NCI-H1436 treated with DMSO at 0.1 percent for 48 hours (cell line): ENCODE data around the gene ITGA7.

Experiments used
- DNase-seq: peaks from one replicate; lab custom pipeline; 2025; lab: John Stamatoyannopoulos, UW

Gene ITGA7, protein sequence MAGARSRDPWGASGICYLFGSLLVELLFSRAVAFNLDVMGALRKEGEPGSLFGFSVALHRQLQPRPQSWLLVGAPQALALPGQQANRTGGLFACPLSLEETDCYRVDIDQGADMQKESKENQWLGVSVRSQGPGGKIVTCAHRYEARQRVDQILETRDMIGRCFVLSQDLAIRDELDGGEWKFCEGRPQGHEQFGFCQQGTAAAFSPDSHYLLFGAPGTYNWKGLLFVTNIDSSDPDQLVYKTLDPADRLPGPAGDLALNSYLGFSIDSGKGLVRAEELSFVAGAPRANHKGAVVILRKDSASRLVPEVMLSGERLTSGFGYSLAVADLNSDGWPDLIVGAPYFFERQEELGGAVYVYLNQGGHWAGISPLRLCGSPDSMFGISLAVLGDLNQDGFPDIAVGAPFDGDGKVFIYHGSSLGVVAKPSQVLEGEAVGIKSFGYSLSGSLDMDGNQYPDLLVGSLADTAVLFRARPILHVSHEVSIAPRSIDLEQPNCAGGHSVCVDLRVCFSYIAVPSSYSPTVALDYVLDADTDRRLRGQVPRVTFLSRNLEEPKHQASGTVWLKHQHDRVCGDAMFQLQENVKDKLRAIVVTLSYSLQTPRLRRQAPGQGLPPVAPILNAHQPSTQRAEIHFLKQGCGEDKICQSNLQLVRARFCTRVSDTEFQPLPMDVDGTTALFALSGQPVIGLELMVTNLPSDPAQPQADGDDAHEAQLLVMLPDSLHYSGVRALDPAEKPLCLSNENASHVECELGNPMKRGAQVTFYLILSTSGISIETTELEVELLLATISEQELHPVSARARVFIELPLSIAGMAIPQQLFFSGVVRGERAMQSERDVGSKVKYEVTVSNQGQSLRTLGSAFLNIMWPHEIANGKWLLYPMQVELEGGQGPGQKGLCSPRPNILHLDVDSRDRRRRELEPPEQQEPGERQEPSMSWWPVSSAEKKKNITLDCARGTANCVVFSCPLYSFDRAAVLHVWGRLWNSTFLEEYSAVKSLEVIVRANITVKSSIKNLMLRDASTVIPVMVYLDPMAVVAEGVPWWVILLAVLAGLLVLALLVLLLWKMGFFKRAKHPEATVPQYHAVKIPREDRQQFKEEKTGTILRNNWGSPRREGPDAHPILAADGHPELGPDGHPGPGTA

DNA sequence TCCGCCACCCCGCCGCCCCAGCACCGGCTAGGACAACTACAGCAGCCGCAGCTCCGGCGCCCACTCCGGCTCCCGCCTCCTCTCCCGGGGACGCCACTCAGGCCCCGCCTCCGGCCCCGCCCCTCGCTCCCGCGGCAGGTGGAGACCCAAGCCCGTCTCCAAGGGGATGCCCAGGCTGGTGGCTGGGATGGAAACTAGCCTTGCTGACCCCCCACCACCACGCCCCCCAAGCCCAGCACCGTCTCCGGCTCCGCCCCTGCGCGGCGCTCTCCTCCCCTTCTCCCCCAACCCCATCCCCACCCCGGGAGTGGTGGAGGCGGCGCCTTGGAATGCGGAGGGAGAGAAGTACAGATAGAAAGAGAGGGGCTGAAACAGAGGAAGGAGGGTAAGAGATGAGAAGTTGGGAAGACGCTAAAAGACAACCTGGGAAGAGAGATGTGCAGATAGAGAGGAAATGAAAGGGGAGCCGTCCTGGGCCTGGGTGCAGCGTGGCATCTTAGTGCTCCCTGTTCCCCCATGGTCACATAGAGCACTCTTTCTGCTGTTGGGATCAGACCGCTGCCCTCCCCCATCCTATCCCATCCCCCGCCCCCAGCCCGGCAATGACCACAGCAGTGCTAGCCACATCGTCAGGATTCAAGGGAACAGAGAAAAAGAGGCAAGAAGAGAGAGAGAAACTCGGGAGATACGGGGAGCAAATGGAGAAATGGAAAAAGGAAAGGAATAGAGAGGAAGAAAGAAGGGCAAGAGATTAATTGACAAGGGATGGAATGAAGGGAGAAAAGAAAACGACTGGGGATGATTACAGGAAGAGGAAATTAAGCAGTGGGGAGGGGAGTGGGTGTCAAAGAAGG is at the start of gene ITGA7:
Gene ITGA7 (minus strand): TSS at position 64 of the 854 bp plus-strand sequence. CDS start 222 bp downstream, outside the sequence.
- DNase-seq = peak; percentile 26

DNA sequence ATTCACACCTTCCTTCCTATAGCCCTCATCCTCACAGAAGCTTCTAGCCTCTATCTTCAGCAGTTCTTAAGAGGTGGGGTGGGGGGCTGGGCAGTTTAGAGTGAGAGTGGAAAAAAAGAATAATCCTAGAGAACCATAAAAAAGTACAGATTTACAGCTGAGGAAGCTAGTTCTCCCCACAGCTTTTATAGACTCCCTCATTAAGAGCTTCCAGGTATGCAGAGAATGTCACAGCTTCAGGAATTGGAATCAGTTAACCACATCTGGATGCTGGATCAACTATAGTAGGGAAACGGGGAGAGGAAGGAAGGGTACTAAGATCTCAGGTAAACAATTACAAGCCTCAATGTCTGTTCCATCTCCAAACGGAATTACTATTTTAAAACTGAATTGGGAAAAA is 47.5 kb upstream of the ITGA7 start:
- no peak for DNase-seq

DNA sequence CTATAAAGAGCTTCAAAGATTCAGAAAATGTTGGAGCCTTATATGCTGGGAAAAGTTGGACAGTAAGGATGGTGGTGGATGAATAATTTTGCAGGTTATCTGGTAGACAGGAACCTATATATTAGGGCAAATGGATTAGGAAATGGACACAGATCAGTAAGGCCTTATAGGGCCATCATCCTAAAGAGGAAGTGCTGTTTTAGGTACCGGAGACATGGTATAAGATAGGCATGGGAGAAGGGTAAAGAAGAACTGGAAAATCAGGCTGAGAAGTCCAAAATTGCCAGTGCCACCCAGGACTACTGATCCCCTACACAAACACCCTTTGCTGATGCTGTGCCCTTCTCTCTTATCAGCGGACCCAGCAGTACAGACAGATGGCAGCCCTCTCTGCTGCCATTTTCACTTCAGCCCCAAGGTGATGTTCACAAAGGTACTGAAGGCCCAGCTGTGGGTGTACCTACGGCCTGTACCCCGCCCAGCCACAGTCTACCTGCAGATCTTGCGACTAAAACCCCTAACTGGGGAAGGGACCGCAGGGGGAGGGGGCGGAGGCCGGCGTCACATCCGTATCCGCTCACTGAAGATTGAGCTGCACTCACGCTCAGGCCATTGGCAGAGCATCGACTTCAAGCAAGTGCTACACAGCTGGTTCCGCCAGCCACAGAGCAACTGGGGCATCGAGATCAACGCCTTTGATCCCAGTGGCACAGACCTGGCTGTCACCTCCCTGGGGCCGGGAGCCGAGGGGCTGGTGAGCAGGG is 40.7 kb upstream of the ITGA7 start:
- DNase-seq = no peak

DNA sequence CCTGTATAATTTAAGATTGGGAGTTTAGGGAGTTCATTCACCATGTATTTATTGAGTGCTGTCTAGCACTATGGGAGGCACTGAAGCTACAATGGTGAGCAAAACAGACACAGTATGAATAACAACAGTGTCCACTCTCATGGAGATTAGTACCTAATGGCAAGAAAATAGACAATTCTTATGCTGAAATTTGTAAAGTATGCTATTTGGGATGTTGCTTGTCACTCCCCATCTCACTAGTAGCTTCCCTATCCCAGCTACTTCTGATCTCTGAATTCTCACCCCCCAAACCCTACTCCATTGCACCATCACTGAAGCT is 39.2 kb upstream of the ITGA7 start:
- DNase-seq = no peak

DNA sequence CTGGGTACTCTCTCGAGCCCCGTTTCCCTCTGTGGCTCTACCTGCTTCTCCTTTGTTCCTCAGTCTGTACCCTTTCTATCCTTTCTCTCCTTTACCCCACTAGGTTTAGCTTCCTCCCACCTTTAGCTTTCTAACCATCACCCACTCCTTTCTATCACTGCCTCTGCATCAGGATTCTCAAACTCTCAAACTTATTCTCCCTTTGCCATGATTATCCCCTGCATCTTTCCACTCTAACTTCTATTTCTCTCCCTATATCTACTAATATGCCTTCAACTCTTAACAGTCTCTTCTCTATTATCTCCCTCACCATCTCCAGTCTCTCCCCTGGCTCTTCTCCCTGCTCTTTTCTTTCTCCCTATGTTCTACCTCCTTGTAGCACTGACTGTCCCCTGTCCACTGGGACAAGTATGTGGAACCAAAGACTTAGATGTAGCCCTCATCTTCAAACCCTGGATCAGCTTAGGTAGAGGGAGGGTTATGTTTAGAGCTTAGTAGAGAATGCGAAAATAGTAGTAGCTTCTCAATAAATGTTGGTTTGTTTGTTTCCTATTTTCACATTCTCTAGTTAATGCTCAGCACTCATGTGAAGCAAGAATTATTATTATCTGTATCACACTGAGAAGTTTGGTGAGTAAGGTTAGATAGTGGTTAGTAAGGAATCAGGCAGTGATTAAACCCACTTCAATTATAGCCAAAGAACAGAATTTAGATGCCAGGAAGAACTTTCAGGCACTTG is 38.6 kb upstream of the ITGA7 start:
- no peak for DNase-seq

DNA sequence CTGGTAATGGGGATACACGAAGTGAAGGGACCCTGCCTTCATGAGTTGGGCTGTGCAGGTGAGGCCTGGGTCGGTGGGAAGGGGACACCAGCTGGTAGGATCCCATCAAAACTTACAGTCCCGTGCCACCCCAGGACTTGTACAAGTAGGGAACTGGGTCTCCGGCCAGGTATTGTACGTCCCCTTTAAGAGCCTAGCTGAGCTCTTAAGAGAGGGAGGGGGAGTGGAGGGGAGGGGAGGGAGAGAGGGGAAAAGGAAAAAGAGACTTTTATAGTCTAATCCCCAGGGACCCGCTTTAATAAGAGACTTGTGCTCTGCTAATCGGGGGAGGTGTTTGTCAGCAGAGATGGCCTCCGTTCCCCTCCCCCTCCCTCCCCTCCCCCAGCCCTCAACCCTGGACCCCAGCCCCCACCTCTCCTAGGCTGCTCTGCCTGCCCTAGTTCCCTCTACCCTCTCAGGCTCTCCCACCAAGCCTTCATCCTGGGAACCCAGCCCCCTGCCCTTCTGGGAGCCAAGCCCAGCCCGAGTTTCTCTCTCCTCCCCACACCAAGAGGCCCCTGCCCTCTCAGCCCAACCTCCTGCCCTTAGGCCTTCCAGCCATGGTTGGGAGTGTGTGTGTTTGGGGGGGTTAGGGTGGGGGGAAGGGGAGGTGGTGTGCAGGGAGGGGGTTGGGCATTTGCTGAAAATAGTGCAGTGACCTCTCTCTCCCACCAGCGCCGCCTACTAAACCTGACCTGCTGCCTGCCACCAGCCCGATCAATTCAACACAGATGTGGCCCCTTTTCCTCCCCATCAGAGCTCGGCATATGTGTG is 37.9 kb upstream of the ITGA7 start:
- DNase-seq = peak; percentile 81

DNA sequence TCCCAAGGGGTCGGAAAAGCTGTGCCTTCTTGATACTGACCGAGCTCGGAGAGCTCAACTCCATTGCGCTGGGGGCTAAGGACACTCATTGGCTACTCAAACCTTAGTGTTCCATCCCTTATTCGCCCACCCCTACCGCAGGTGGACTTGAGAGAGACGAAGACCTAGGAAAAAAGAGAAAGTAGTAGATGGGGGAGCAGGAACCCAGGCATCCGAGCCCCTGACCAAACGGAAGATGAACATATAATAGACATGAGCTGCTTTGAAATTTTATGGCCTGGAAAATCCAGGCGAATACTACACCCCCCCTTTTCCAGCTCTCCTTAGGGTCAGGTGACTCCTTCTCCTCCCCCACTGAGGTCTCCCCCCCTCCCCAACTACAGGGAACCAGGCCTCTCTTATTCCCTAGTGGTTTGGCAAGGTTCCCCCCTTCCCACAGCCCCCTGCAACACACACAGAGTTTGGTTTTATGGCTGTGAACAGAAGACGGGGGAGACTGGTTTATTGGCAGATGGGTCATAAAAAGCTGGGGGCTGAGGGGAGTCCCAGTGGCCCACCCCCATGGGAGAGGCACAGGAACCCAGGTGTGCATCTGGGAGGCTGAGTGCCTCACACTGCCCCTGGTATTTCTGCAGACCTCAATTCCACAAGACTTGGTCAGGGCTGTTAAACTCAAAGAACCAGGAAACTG is 36.8 kb upstream of the ITGA7 start:
- no peak for DNase-seq

DNA sequence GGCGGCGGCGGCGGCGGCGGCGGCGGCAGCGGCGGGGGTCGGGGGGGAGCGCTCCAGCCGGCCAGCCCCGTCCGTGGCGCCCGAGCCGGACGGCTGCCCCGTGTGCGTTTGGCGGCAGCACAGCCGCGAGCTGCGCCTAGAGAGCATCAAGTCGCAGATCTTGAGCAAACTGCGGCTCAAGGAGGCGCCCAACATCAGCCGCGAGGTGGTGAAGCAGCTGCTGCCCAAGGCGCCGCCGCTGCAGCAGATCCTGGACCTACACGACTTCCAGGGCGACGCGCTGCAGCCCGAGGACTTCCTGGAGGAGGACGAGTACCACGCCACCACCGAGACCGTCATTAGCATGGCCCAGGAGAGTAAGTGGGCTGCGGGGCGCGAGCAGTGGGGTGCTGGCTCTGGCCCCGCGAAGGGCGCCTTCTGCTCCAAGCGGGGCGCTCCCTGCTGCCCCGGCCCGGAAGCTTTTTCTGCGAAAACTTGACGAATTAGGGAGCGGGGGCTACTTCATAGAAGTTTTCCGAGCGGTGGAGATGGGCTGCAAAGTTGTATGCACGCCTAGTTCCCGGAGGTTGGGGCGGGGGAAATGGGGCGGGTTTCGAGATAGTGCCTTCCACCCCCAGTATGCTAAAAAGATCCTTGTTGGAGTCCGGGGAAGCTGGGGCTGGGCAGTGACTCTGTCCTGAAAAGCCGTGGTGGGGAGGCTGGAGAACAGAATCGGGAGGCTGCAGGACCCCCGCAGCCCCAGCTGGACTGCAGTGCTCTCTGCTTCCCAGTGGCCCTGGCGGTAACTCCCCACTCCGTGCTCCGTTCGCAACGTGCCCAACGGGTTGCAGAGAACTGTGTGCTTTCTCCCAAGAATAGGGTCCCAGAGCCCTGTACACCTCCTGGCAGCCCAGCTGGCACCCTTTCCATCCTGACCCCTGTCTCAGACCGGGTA is 36.0 kb upstream of the ITGA7 start:
- no peak for DNase-seq

DNA sequence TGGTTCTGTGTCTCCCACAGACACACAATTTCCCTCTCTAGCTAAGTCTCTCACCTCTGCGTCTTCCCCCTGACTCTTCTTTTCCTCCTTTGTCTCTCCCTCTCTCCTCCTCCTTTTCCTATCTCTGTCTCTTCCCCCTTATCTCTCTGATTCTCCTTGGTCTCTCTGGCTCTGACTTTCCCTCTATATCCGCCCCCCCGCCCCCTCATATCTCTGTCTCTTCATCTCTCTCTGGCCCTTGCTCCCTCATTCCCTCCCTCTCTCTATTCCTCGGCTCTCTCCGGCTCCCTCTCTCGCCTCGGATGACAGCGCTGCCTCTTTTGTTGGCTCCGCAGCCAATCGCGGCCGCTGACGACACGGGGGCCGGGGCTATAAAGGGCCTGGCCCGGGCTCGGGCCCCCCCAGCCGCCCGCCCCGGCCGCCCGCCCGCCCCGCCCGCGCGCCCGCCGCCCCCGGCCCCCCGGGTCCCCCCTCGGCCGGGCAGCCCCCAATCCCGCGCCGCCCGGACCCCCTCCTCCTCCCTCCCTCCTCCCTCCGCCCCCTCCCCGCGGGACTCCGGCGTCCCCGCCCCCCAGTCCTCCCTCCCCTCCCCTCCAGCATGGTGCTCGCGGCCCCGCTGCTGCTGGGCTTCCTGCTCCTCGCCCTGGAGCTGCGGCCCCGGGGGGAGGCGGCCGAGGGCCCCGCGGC is 35.2 kb upstream of the ITGA7 start, which contains the start of gene GDF11:
Gene GDF11 (plus strand): TSS at position 404 of the 687 bp plus-strand sequence. CDS start 195 bp downstream, at position 599.
- no peak for DNase-seq

DNA sequence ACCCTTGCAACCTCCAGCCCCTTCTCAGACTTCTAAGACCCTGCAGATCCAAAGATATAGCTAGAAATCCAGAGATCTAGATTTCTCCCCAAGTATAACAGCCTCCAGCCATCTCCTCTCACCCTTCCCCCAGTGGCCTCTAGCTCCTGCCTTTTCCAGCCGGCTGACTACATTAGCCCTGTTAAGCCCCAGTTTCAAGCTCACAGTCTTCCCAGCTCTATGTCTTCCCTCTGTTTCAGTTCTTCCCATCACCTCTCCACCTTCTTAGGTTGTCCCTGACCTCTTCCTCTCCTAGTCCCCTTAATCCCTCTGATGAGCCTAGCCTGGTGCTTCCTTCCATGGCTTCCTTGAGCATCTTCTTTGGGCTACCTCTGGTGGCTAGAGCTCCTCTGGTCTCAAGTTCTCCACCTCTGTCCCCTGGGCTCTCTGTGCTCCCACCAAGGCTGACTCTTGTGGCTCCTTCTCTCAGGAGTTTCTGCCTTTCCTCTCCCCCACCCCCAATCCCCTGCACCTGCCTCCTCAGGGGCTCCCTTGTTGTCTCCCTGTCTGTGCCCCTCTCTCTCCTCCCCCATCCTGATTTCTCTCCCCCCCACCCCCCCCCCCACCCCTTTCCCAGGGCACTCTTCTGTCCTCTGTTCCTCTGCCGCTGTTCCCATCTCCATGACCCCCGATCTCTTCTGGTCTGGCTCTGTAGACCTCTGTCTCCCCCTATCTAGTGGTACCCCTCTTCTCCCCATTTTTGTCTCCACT is 34.4 kb upstream of the ITGA7 start:
- DNase-seq = no peak

DNA sequence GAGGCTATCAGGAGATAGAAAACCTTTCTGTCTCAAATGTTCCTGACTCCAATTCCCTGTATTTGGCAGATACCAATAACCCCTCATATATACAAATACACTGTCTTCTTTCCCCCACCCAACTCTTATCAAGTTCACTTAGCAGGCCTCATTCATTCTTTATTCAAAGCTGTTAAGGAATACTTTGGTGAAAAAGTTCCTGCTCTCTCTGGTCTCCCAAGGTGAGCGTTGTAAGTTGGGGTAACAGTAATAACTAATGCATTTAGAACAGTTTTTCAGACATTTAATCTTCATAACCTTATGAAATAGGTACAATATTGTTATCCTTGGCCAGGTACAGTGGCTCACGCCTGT is 31.3 kb upstream of the ITGA7 start:
- DNase-seq = no peak

DNA sequence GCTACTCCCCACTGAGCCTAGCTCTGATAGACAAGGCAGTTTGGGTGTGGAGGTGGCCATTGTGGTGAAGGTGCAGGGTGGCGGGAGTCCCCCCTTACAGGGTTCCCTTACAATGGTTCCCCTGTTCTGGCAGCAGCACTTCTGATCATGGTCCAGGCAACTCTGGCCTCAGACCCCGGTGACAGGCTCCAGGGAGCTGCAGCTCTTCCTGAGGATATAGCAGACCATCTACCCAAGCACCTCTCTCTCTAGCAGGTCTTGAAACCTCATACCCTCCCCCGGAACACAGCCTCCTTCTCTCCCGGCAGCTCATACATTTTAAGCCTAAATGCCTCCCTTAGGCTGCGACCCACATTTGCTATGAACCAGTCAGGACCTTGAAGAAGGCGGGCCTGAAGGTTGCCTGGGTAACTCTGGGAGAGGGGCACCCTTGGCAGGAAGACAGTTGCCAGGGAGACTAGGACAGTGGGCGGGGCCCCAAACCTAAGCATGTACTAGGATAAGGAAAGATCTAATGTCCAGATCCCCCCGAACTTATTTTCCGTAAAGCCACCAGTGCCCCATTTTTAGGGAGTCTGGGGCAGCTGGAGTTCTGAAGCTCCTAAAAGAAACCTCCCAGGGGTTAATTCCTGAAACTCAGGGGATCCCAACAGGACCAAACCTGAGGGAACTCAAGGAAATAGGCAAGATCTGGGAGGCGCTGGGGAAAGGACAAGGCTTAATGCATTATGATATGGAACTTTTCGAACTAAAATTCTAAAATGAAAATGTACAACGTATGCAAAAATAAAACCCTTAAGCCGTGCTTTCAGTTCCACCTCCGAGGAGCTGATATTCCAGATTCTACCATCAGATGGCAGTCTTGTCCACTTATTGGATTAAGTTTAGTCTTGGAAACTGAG is 30.7 kb upstream of the ITGA7 start:
- peak; percentile 79 for DNase-seq

DNA sequence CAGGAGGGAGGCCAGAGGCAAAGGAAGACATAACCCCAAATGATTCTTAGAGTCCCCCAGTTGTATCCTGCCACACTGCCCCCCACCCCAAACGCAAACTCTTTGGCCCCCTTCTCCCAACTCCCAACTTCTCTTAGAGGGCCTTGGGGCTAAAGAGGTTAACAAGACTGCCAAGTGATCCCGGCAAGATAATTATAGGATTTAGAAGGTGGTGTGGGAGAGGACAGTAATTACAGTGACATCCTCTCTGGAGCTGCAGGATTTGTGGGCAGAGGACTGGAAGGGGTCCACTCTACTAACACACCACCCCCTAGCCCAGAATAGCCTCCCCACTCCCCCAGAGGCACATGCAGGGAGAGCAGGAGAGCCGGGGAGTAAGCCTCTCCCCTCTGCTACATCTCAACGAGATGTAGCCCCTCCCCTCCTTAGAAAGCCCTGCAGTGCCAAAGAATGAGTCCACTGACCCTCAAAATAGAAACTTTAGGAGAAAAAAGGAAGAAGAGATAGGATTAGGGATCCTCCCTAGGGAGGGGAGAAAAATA is 29.9 kb upstream of the ITGA7 start:
- no peak for DNase-seq

DNA sequence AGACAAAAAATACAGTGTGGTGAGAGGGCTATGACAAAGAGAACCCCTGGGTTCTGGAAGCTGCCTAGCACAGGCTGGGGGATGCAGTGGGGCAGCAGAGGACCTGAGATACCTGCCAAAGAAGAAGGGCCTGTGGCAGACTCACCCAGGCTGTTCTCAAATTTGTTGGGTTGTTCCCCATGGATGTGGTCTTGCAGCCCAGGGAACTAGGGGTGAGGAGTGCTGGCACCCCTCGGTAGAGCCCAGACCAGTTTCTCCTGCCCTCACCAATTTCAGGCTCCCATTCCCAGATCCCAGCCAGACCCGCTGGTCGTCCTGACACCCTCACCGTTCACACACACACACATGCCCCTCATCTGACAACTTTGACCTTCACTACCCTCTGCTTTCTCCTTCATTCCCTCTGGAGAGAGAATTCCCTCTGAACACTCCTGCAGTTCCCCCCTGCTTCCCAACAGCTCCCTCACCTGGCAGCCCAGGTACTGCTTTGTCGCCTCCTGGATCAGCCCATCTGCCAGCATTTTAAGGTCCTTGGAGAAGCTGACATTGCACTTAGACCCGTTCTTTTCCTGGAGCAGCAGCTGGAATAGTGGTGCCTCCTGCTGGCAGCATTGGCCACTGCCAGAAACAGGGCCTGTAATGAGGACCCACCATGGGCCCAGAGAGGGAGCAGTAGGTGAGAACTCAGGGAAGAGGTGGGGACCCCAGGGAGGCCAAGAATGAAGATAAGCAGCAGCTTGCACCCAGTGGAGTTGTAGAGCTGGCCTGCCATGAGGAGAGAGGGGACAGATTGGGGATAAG is 29.3 kb upstream of the ITGA7 start:
- DNase-seq = peak; percentile 48
